C4-2B (cell line): Measurements from ENCODE around the gene TNNI3K.

Source experiments
- H3K27ac ChIP-seq: fragments of 450-650 bp; 2 replicates; pipeline ENCODE4 v1.5.1; 2017
- CTCF ChIP-seq: fragments of 450-650 bp; conservative IDR thresholded peaks from 2 replicates; pipeline ENCODE4 v1.5.1; 2017; ENCODE audit warnings: mild to moderate bottlenecking
- ZFX ChIP-seq: fragments of 450-650 bp; IDR thresholded peaks from 2 replicates; pipeline ENCODE4 v1.6.1; 2017

The TNNI3K gene

GRCh38 chr1:74586253-74586897 is 351.2 kb downstream of the TNNI3K start:
- TF ChIP-seq ZFX: no peak
- no peak for TF ChIP-seq CTCF
- no peak overlapping the region for H3K27ac ChIP-seq

GRCh38 chr1:74587888-74588287 is 352.7 kb downstream of the TNNI3K start:
- TF ChIP-seq CTCF (no peak), ZFX (no peak)
- H3K27ac ChIP-seq: no peak overlapping the region

- TF ChIP-seq ZFX: no peak
- no peak overlapping the region for H3K27ac ChIP-seq
These were observed 355.1 kb downstream of the TNNI3K start for GRCh38 chr1:74590288-74590687.

DNA sequence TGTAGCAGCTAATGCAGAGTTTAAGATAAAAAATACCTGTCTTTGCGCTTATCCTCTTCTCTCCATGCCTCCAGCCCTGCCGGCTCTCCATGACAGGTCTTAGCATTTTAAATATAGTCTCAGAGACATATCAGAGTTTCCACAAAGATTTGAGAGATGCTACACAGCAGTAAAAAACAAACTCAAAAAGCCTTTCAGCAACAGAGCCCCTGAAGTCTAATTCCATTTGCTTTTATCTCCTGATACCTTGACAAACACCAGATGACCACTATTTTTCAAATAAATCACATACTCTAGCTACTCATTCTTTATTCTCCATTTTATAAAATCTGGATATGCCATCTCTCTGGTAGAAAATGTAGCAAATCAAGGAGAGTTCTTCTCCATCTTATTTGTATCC is 356.8 kb downstream of the TNNI3K start:
- no peak overlapping the region for H3K27ac ChIP-seq
- TF ChIP-seq CTCF: no peak

DNA sequence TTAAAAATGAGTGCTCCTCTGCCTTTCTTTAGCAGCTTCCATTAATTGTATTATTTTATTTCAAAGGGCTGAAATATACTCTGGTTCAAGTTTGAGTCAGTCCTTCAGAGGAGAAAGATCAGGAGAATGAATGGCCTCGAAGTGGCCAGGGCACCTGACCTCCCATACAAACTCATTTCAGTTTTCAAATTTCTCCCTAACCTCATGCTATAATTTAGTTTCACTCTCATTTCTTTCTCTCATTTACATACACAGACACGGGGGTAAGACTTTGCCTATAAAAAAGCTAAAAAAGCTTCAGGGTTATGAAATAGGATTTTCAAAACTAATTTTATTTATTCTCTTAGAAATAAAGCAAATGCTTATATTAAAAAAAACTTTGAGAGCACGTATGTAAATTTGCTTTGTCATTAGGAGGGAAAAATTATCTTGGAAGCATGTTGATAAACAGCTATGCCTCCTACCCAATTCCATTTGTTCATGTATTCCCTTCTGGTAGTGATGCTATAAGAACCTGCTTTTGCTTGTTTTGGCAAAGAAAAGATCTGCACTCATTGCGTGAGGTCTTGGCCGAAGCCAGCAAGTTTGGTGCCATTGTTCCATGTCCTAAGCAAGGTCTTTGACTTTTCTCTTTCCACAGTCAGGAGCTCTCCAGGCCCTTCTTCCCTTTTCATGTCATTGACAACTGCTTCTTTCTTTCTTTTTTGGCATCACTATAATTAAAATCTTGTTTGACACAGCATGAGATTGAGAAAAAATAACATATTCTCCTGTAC is 357.6 kb downstream of the TNNI3K start:
- no peak overlapping the region for H3K27ac ChIP-seq
- TF ChIP-seq CTCF: no peak
- no peak for TF ChIP-seq ZFX
